Cardiac muscle cell (in vitro differentiated cells and primary cell): Measurements from ENCODE around the gene FBXO45. TPM values are rescaled to one million over a fixed set of nuclear protein-coding genes. Genes with fewer than 3 reads are reported as not detected.

Source experiments
- DNase-seq, 2 donors: peaks; one replicate each; pipeline versions ENCODE4 v3.0.0 to v3.0.0-alpha.2; 2010 to 2017; ENCODE audit warnings: low read depth in 1 of 2, low spot score in 1 of 2
- H3K27ac ChIP-seq: fragments of 200-600 bp; sonication (generic); 2 replicates; pipeline ENCODE4 v1.5.1; 2016
- H3K27me3 ChIP-seq: fragments of 200-600 bp; sonication (generic); 2 replicates; pipeline ENCODE4 v1.6.0; 2016; ENCODE audit warnings: control low read depth
- H3K36me3 ChIP-seq: fragments of 200-600 bp; sonication (generic); 2 replicates; pipeline ENCODE4 v1.5.1; 2016; ENCODE audit warnings: control low read depth
- H3K4me1 ChIP-seq: fragments of 200-600 bp; sonication (generic); 2 replicates; pipeline ENCODE4 v1.8.1; 2017; ENCODE audit warnings: low read depth, mild to moderate bottlenecking, mixed run types
- H3K4me3 ChIP-seq: fragments of 200-600 bp; sonication (generic); 2 replicates; pipeline ENCODE4 v1.5.1; 2016; ENCODE audit warnings: mild to moderate bottlenecking
- H3K9me3 ChIP-seq: fragments of 200-600 bp; sonication (generic); 2 replicates; pipeline ENCODE4 v1.5.1; 2017; ENCODE audit warnings: low read depth, mild to moderate bottlenecking, control low read depth
- polyA plus RNA-seq: library from polyadenylated mRNA; unstranded; fragments of >200 nt; fragmentation: Nextera tagmentation; extraction: Ambion mirVana; gene quantifications from 2 replicates; pipeline ENCODE4 v1.2.1, GENCODE V29; 2016
- total RNA-seq: library from RNA; depleted of rRNA; stranded (reverse); fragments of >200 nt; gene quantifications from 2 replicates; pipeline ENCODE4 v1.2.3, GENCODE V29; 2016
- TF ChIP-seq, protein P1 (sequence below): IDR thresholded peaks from 2 replicates; pipeline ENCODE4 v1.5.1; 2012; ENCODE audit warnings: low read depth, mild to moderate bottlenecking, low read length

FBXO45 gene
- total and polyA plus RNA-seq, 2 experiments from 2014 or later: 5.9 to 9.1 TPM

DNA sequence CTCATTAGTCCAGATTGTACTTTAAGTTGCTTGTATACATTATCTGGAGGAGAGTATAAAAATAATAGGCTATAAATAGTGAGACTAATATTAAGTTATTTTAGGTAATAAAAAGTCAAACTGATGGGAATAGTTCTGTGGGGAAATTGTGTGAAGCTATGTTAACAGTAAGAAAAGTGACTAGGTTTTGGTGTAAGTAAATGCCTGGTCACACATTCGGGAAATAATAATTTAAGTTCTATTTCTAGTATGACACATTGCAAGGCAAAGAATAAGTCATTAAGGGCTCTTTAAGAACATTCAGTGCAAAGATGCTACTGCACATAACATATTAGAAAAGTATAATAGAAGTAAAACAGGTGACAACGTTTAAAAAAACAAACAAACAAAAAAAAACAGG lies 52.2 kb downstream of the FBXO45 start:
- Histone ChIP-seq H3K9me3 (no peaks in the 10 kb centered on the region), H3K27ac (peak overlapping the region; percentile 87), H3K4me1 (peaks cover 20% of the 10 kb centered on the region), H3K36me3 (no peaks in the 10 kb centered on the region), H3K4me3 (no peak overlapping the region), H3K27me3 (no peaks in the 10 kb centered on the region)
- DNase-seq: no peak
- TF ChIP-seq, protein P1, sequence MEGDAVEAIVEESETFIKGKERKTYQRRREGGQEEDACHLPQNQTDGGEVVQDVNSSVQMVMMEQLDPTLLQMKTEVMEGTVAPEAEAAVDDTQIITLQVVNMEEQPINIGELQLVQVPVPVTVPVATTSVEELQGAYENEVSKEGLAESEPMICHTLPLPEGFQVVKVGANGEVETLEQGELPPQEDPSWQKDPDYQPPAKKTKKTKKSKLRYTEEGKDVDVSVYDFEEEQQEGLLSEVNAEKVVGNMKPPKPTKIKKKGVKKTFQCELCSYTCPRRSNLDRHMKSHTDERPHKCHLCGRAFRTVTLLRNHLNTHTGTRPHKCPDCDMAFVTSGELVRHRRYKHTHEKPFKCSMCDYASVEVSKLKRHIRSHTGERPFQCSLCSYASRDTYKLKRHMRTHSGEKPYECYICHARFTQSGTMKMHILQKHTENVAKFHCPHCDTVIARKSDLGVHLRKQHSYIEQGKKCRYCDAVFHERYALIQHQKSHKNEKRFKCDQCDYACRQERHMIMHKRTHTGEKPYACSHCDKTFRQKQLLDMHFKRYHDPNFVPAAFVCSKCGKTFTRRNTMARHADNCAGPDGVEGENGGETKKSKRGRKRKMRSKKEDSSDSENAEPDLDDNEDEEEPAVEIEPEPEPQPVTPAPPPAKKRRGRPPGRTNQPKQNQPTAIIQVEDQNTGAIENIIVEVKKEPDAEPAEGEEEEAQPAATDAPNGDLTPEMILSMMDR: no peak

DNA sequence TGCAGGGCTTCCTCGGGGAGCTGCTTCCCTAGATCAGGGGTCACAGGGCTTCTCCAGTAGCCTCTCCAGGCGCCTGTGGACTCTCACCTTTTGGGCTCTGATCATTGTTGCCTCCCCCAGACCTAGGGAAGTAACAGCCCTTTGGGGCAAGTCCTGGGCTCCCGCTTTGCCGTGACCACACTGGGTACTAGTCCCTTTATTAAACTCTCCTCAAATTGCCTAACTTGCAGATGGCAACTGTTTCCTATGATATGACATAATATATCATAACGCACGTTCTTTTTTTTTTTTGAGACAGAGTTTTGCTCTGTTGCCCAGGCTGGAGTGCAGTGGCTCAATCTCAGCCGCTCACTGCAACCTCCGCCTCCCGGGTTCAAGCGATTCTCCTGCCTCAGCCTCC lies 53.2 kb downstream of the FBXO45 start:
- H3K4me3 ChIP-seq: no peak overlapping the region
- peak overlapping the region; percentile 87 for H3K27ac ChIP-seq
- peaks cover 20% of the 10 kb centered on the region for H3K4me1 ChIP-seq
- H3K27me3 ChIP-seq: no peaks in the 10 kb centered on the region
- TF ChIP-seq, protein P1: no peak
- no peak for DNase-seq
- H3K9me3 ChIP-seq: no peaks in the 10 kb centered on the region
- H3K36me3 ChIP-seq: no peaks in the 10 kb centered on the region

DNA sequence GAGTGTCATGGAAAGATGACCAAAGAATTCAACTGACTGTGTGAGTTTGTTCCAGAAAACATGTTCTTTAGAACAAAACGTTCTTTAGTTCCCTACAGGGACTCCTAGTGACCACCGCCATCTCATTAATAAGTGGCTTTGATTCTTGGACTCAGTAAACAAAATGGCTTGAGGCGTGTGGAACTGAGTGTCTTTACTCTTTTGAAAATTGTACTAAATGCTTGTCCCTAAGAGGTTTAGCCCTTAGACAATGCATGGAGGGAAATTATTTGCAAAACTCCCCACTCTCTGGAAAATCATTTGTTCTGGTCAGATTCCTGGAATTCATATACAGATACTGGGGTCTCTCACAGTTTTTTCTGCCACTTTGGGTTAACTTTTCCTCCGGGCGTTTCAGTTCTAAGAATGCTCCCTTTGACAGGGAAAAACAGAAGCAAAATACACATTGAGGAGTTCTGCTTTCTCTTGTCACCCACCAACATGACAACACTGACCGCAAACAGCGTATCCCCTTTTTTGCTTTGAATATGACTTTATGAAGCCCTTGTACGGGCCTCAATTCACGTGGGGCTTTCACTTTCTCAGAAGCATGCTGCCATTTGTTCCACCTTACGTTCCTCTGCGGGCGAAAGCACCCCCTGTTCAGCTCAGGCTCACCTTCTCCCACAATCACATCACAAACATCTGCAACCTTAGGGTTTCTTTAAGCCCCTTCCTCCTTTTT lies 55.8 kb downstream of the FBXO45 start:
- H3K27me3 ChIP-seq: no peaks in the 10 kb centered on the region
- H3K9me3 ChIP-seq: no peaks in the 10 kb centered on the region
- H3K36me3 ChIP-seq: no peaks in the 10 kb centered on the region
- H3K4me3 ChIP-seq: no peak overlapping the region
- DNase-seq: no peak
- H3K27ac ChIP-seq: no peak overlapping the region
- peaks cover 13% of the 10 kb centered on the region for H3K4me1 ChIP-seq
- TF ChIP-seq, protein P1: no peak

DNA sequence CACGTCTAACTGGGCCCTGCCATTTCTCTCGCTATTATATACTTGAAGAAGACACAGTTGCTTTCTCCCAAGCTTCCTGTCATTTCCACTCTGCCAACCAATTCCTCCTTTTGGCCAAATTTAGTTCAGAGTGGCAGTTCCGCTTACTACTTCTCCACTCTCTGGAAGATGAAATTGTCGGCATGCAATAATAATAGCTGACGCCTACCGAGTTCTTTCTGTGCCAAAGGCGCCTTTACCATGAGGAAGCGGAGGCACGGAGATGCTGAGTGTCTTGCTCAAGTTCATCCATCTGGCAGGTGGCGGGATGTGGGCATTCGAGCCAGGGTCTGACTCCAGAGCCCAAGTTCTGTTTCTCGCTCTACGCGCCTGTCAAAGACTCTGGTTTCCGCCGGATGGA lies 56.4 kb downstream of the FBXO45 start:
- H3K9me3 ChIP-seq: no peaks in the 10 kb centered on the region
- peaks cover 9% of the 10 kb centered on the region for H3K4me1 ChIP-seq
- H3K4me3 ChIP-seq: no peak overlapping the region
- no peak for DNase-seq
- H3K36me3 ChIP-seq: no peaks in the 10 kb centered on the region
- no peaks in the 10 kb centered on the region for H3K27me3 ChIP-seq
- TF ChIP-seq, protein P1: no peak
- no peak overlapping the region for H3K27ac ChIP-seq

DNA sequence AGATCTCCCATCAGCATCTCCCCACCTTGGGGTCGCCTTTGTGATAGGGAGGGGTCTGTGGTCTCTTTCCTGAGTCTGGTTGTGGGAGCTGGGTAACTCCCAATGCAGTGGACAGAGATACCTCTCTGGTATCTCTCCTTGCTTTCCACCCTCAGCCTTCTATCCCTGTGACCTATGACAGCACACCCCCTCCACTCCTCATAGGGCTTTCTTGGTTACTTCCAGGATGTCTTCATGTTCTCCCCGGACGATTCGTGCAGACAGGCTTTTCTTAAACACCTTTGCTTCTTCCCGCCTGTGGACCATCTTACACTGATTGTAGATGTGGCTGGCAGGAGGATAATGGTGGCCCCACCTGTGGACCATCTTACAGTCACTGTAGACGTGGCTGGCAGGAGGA lies 56.9 kb downstream of the FBXO45 start:
- H3K27ac ChIP-seq: no peak overlapping the region
- DNase-seq: no peak
- peaks cover 5% of the 10 kb centered on the region for H3K4me1 ChIP-seq
- no peaks in the 10 kb centered on the region for H3K36me3 ChIP-seq
- no peaks in the 10 kb centered on the region for H3K9me3 ChIP-seq
- no peaks in the 10 kb centered on the region for H3K27me3 ChIP-seq
- TF ChIP-seq, protein P1: no peak
- H3K4me3 ChIP-seq: no peak overlapping the region

GRCh38 chr3:196627918-196628231 lies 59.4 kb downstream of the FBXO45 start:
- Histone ChIP-seq H3K27me3 (no peaks in the 10 kb centered on the region), H3K27ac (no peak overlapping the region), H3K4me1 (peaks cover 6% of the 10 kb centered on the region), H3K4me3 (no peak overlapping the region), H3K9me3 (no peaks in the 10 kb centered on the region), H3K36me3 (no peaks in the 10 kb centered on the region)
- TF ChIP-seq, protein P1: no peak
- no peak for DNase-seq
